ENCODE measurements around the gene ZFAND3.

GRCh38 chr6:38022688-38023087 lies 203.2 kb downstream of the ZFAND3 start:
- TF ChIP-seq POLR2A (IDR thresholded peaks at IDR 0.05), result no peak
- no peak for TF ChIP-seq CTCF (IDR thresholded peaks at IDR 0.05)

Data from adrenal gland (tissue), 5 donors.